GM10266 (cell line): ENCODE measurements around the gene CAB39.
"Not testable (repeated sequence)": the region's sequence is repeated elsewhere in the genome, so short reads cannot be mapped to it uniquely, and the experiment has no call there.

ENCODE experiments used
- DNase-seq: peaks from one replicate; pipeline ENCODE4 v3.0.0; 2012; ENCODE audit errors: extremely low spot score
- CTCF ChIP-seq: IDR thresholded peaks from 2 replicates; pipeline ENCODE4 v1.5.1; 2012; ENCODE audit warnings: mild to moderate bottlenecking, low read depth; ENCODE audit not compliant: control insufficient read depth, insufficient read depth; ENCODE audit errors: missing control alignments

The CAB39 gene

DNA sequence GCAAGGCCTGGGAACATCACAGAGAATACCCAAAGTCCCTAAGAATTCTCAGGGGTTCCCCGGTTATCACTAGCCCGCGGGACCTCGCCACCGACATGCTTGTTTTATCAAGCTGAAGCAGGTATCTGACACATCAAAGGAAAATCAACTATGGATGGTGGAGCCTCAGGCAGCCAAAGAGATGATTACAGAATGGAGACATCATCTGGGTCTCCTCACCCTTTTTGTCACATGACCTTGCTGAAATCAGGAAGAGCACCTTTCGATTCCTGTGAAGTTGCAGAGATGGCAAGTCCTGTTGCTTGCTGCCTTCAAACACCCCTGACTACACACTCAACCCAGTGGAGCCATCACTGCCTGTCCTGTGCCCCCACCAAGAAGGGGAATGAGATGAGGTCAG is 19.2 kb upstream of the CAB39 start:
- no peak for DNase-seq
- TF ChIP-seq CTCF: no peak

- TF ChIP-seq CTCF: no peak
Measured at GRCh38 chr2:230694241-230694640, 18.4 kb upstream of the CAB39 start.

DNA sequence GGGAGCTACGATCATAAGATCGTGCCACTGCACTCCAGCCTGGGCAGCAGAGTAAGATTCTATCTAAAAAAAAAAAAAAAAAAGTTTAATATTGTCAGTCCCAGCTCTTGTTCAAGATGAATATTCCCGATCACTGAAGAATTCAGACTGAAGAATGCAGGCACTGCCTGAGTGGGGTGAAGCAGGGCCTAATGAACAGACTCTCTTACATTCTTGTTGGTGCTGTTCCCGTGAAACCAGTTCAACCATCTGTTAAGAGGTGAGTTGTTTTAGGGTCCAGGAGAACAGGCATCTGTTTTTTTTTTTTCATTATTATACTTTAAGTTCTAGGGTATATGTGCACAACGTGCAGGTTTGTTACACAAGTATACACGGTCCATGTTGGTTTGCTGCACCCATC is 17.1 kb upstream of the CAB39 start:
- TF ChIP-seq CTCF: no peak
- DNase-seq: no peak

More at GRCh38 chr2:230694241-230694640, 18.4 kb upstream of the CAB39 start:
- DNase-seq: peak; percentile 27

DNA sequence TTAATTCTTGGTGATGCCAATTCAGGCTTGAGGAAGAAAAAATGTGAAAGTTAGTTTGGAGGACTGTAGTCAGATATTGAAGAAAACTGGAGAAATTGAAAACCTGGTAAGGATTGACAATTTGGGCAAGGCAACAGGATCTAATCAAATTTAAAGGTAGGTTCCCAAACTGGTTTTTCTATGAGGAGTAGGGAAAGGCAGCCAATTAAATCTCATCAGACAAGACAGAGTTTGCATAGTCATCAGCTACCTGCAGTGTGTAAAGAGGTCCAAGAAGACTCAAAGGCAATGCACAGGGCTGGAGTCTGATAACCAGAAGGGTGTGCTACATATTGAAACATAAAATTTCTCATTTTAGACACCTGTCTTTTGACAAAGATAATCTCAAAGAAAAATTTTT is 16.0 kb upstream of the CAB39 start:
- DNase-seq: no peak
- TF ChIP-seq CTCF: no peak

GRCh38 chr2:230697676-230698075 is 15.0 kb upstream of the CAB39 start:
- DNase-seq: no peak
- no peak for TF ChIP-seq CTCF

GRCh38 chr2:230698753-230699152 is 13.9 kb upstream of the CAB39 start:
- not testable (repeated sequence) for DNase-seq

DNA sequence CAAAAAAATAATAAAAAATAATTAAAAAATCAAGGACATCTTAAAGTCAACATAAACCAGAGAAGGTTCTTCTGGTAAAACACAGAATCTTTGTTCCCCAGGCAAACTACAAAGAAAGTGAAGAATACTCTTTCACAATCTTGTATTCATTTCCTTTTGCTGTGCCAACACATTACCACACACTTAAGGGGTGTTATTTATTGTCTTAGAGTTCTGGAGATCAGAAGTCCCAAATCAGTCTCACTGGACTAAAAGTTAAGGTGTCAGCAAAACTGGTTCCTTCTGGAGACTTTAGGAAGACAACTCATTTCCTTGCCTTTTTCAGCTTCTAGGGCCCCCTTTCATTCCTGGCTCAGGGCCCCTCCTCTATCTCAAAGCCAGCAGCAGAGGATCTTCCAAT is 12.2 kb upstream of the CAB39 start:
- no peak for DNase-seq
- TF ChIP-seq CTCF: no peak

DNA sequence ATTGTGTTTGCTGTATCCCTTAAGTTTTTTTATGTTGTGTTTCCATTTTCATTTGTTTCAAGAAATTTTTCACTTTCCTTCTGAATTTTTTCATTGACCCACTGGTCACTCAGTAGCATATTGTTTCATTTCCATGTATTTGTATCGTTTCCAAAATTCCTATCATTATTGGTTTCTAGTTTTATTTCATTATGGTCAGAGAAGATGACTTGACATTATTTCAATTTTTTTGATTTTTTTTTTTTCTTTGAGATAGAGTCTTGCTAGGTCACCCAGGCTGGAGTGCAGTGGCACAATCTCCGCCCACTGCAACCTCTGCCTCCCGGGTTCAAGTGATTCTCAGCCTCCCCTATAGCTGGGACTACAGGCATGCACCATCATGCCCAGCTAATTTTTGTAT is 11.3 kb upstream of the CAB39 start:
- DNase-seq: no peak

GRCh38 chr2:230702457-230702856 is 10.2 kb upstream of the CAB39 start:
- DNase-seq: not testable (repeated sequence)

More for the DNA sequence above, 11.3 kb upstream of the CAB39 start:
- TF ChIP-seq CTCF: no peak
